ENCODE measurements around the gene UNC50.
"Not testable (repeated sequence)": the region's sequence is repeated elsewhere in the genome, so short reads cannot be mapped to it uniquely, and the experiment has no call there.

The UNC50 gene

DNA sequence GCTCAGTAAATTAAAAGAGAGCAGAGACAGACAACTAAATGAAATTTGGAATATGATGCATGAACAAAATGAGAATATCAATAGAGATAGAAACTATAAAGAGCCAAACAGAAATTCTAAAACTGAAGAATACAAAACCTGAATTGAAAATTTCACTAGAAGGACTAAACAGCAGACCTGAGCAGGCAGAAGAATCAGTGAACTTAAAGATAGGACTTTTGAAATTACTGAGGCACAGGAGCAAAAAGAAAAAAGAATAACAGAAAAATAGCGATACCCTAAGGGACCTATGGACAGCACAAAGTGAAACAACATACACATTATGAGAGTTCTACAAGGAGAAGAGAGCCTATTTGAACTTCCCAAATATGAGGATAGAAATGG, 41.6 kb downstream of the UNC50 start:
- DNase-seq (ENCODE audit: low read depth) = no peak
- TF ChIP-seq, protein P1, sequence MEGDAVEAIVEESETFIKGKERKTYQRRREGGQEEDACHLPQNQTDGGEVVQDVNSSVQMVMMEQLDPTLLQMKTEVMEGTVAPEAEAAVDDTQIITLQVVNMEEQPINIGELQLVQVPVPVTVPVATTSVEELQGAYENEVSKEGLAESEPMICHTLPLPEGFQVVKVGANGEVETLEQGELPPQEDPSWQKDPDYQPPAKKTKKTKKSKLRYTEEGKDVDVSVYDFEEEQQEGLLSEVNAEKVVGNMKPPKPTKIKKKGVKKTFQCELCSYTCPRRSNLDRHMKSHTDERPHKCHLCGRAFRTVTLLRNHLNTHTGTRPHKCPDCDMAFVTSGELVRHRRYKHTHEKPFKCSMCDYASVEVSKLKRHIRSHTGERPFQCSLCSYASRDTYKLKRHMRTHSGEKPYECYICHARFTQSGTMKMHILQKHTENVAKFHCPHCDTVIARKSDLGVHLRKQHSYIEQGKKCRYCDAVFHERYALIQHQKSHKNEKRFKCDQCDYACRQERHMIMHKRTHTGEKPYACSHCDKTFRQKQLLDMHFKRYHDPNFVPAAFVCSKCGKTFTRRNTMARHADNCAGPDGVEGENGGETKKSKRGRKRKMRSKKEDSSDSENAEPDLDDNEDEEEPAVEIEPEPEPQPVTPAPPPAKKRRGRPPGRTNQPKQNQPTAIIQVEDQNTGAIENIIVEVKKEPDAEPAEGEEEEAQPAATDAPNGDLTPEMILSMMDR (conservative IDR thresholded peaks at IDR 0.05; ENCODE audit: low read length) = no peak
- no peak overlapping the region for H3K4me3 ChIP-seq (ENCODE audit: low read length)

GRCh38 chr2:98650998-98651397, 42.6 kb downstream of the UNC50 start:
- TF ChIP-seq, protein P1 (conservative IDR thresholded peaks at IDR 0.05; ENCODE audit: low read length) = no peak
- no peak for DNase-seq (ENCODE audit: low read depth)
- H3K4me3 ChIP-seq (ENCODE audit: low read length) = no peak overlapping the region

- no peak overlapping the region for H3K4me3 ChIP-seq (ENCODE audit: low read length)
- TF ChIP-seq, protein P1 (conservative IDR thresholded peaks at IDR 0.05; ENCODE audit: low read length) = no peak
- DNase-seq (ENCODE audit: low read depth) = no peak
Measured at GRCh38 chr2:98654699-98655495, 46.5 kb downstream of the UNC50 start.

- TF ChIP-seq, protein P1 (conservative IDR thresholded peaks at IDR 0.05; ENCODE audit: low read length) = no peak
- no peak overlapping the region for H3K4me3 ChIP-seq (ENCODE audit: low read length)
- no peak for DNase-seq (ENCODE audit: low read depth)
Measured at GRCh38 chr2:98656800-98657199, 48.4 kb downstream of the UNC50 start.

DNA sequence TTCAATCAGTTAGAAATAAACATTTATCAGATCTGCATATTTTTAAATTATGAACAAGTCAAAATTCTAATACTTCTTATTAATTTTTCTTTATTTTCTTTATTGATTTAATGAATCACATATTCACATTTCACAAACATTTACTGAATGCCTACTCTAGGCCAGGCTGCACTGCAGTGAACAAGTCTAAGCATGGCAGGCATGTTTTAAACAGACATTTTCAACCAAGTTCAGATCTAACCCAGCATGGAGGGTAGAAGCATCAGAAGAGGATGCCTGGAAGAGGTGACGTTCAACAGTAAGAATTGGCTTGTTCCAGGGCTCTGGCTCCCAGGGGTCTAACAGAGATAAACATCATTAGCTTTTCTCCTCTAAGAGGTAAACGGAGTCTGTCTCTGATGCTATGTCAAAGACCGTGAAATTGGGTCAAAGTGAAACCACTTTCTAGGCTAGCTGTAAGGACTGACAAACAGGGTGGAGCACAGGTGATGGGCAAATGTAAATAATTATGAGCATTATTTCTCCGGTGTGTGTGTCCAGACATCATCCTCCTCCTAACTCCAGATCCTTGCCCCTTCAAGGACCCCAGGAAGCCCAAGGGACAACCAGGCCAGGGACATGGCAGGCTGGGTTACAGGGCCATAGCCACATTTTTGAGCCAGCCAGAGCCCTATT, 50.6 kb downstream of the UNC50 start:
- H3K4me3 ChIP-seq (ENCODE audit: low read length) = no peak overlapping the region
- TF ChIP-seq, protein P1 (conservative IDR thresholded peaks at IDR 0.05; ENCODE audit: low read length) = no peak
- no peak for DNase-seq (ENCODE audit: low read depth)

- DNase-seq (ENCODE audit: low read depth); H3K4me3 ChIP-seq (ENCODE audit: low read length): not testable (repeated sequence)
Measured at GRCh38 chr2:98659491-98659840, 51.1 kb downstream of the UNC50 start.

DNA sequence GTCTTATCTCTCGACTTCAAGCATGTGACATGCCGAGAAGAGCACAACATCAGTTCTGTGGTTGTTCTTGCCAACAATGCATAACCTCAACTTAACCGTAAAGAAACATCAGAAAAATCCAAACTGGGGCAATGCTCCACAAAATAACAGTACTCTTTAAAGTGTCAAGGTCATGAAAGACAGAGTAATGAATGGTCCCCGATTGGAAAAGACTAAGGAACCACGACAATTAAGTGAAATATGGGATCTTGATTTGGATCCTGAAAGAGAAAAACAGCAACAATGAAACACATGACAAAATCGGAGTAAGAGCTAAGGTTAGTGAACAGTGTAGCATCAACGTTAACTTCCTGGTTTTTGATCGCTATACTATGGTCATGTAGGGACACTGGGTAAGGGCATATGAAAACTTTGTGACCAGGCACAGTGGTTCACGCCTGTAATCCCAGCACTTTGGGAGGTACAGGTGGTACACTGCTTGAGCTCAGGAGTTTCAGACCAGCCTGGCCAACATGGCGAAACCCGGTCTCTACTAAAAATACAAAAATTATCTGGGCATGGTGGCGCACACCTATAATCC, 55.2 kb downstream of the UNC50 start:
- DNase-seq (ENCODE audit: low read depth) = no peak
- TF ChIP-seq, protein P1 (conservative IDR thresholded peaks at IDR 0.05; ENCODE audit: low read length) = no peak
- no peak overlapping the region for H3K4me3 ChIP-seq (ENCODE audit: low read length)

Data from AG10803 (cell line).